Measurements from ENCODE around the gene SLC17A7. TPM values are rescaled to one million over a fixed set of nuclear protein-coding genes. Genes with fewer than 3 reads are reported as not detected.

The SLC17A7 gene
- total RNA-seq, 2 donors from 2014 or later = 0.22 to 0.33 TPM

GRCh38 chr19:49427339-49427738 is 14.0 kb downstream of the SLC17A7 start:
- Histone ChIP-seq H3K27ac (ENCODE audit: low read depth, low read length) (no peak overlapping the region), H3K36me3 (ENCODE audit: control insufficient read depth, insufficient read depth, low read length) (no peaks in the 10 kb centered on the region), H3K4me3 (ENCODE audit: low read length) (no peak overlapping the region), H3K27me3 (ENCODE audit: control insufficient read depth, insufficient read depth, low read length, poor library complexity, severe bottlenecking) (peaks cover 100% of the 10 kb centered on the region), H3K9me3 (ENCODE audit: control insufficient read depth, low read length) (no peaks in the 10 kb centered on the region), H3K4me1 (ENCODE audit: control insufficient read depth, insufficient read depth, low read length) (no peaks in the 10 kb centered on the region), H3K9ac (ENCODE audit: extremely low read depth, low read length, poor library complexity, severe bottlenecking) (no peak overlapping the region)
- Mint-ChIP-seq H3K4me1 (peaks cover 23% of the 10 kb centered on the region), H3K4me3 (no peak overlapping the region), H3K9me3 (peaks cover 10% of the 10 kb centered on the region), H3K36me3 (ENCODE audit: low read depth) (peaks cover 4% of the 10 kb centered on the region), H3K27me3 (ENCODE audit: insufficient read depth) (peaks cover 98% of the 10 kb centered on the region), H3K27ac (no peak overlapping the region)
- DNase-seq = no peak
- 77 to 83% methylated on average over 3 to 12 of the region's 12 CpGs for WGBS, 2 experiments (ENCODE audit: insufficient coverage in 1 of 2, insufficient read length in 1 of 2)
- no peak for TF ChIP-seq CTCF (conservative IDR thresholded peaks at IDR 0.05)

GRCh38 chr19:49425922-49426592 is 15.3 kb downstream of the SLC17A7 start:
- no peaks in the 10 kb centered on the region for H3K36me3 Mint-ChIP-seq (ENCODE audit: low read depth)
- Histone ChIP-seq H3K4me3 (ENCODE audit: low read length) (no peak overlapping the region), H3K36me3 (ENCODE audit: control insufficient read depth, insufficient read depth, low read length) (no peaks in the 10 kb centered on the region), H3K27ac (ENCODE audit: low read depth, low read length) (no peak overlapping the region), H3K9ac (ENCODE audit: extremely low read depth, low read length, poor library complexity, severe bottlenecking) (no peak overlapping the region), H3K9me3 (ENCODE audit: control insufficient read depth, low read length) (no peaks in the 10 kb centered on the region), H3K4me1 (ENCODE audit: control insufficient read depth, insufficient read depth, low read length) (no peaks in the 10 kb centered on the region), H3K27me3 (ENCODE audit: control insufficient read depth, insufficient read depth, low read length, poor library complexity, severe bottlenecking) (peaks cover 100% of the 10 kb centered on the region)
- WGBS, 2 experiments (ENCODE audit: insufficient coverage in 1 of 2, insufficient read length in 1 of 2) = 11 to 12% methylated on average over 13 to 30 of the region's 30 CpGs
- DNase-seq = peak; percentile 96
- H3K9me3 Mint-ChIP-seq = peaks cover 2% of the 10 kb centered on the region
- peaks cover 99% of the 10 kb centered on the region for H3K27me3 Mint-ChIP-seq (ENCODE audit: insufficient read depth)
- no peak overlapping the region for H3K4me3 Mint-ChIP-seq
- H3K27ac Mint-ChIP-seq = no peak overlapping the region
- TF ChIP-seq CTCF (conservative IDR thresholded peaks at IDR 0.05) = no peak
- peaks cover 23% of the 10 kb centered on the region for H3K4me1 Mint-ChIP-seq

- H3K4me3 Mint-ChIP-seq = no peak within 1 kb of the TSS
- no peak within 1 kb of the TSS for H3K4me3 ChIP-seq (ENCODE audit: low read length)
- peaks cover 100% of the 10 kb centered on the region for H3K27me3 ChIP-seq (ENCODE audit: control insufficient read depth, insufficient read depth, low read length, poor library complexity, severe bottlenecking)
- peaks cover 23% of the 10 kb centered on the region for H3K4me1 Mint-ChIP-seq
- no peaks in the 10 kb centered on the region for H3K4me1 ChIP-seq (ENCODE audit: control insufficient read depth, insufficient read depth, low read length)
- H3K36me3 ChIP-seq (ENCODE audit: control insufficient read depth, insufficient read depth, low read length) = no peaks in the 10 kb centered on the region
- H3K9ac ChIP-seq (ENCODE audit: extremely low read depth, low read length, poor library complexity, severe bottlenecking) = no peak within 1 kb of the TSS
- H3K27ac ChIP-seq (ENCODE audit: low read depth, low read length) = no peak within 1 kb of the TSS
- H3K27me3 Mint-ChIP-seq (ENCODE audit: insufficient read depth) = peaks cover 99% of the 10 kb centered on the region
- H3K9me3 ChIP-seq (ENCODE audit: control insufficient read depth, low read length) = no peaks in the 10 kb centered on the region
- DNase-seq = no peak
- no peaks in the 10 kb centered on the region for H3K9me3 Mint-ChIP-seq
- no peak for TF ChIP-seq CTCF (conservative IDR thresholded peaks at IDR 0.05)
- no peak within 1 kb of the TSS for H3K27ac Mint-ChIP-seq
- no peaks in the 10 kb centered on the region for H3K36me3 Mint-ChIP-seq (ENCODE audit: low read depth)
- WGBS, 2 experiments (ENCODE audit: insufficient coverage in 1 of 2, insufficient read length in 1 of 2) = 46 to 56% methylated on average over 4 to 7 of the region's 7 CpGs
These were observed 16.1 kb downstream of the SLC17A7 start, which contains the start of gene GFY for GRCh38 chr19:49425178-49425577. GFY (plus strand) TSS chr19:49425388; CDS start chr19:49426431, 1,043 bp downstream.
